ENCODE results near the gene MMRN2. TPM values are rescaled to one million over a fixed set of nuclear protein-coding genes. Genes with fewer than 3 reads are reported as not detected.

The MMRN2 gene
- polyA plus RNA-seq, 1 donor from 2014 or later: 0.15 TPM

DNA sequence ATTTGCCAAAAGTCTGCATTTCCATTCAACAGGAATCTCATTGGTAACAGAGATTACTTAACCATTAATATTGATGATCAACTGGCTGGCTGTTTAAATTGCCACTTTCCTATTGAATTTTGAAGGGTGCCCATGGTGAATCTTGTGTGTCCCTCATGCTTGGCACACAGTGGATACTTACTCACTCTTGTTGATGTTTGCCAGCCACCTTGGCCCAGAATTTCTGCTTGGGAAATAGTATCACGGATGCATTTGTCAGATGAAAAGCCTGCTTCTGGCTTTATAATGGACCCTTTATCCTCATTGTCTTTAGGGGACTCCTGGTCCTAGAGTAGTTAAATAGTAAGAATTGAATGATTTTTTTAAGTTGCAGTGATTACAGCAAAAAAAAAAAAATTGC lies 52.0 kb downstream of the MMRN2 start:
- no peaks in the 10 kb centered on the region for H4K20me1 ChIP-seq (ENCODE audit: insufficient read depth)

DNA sequence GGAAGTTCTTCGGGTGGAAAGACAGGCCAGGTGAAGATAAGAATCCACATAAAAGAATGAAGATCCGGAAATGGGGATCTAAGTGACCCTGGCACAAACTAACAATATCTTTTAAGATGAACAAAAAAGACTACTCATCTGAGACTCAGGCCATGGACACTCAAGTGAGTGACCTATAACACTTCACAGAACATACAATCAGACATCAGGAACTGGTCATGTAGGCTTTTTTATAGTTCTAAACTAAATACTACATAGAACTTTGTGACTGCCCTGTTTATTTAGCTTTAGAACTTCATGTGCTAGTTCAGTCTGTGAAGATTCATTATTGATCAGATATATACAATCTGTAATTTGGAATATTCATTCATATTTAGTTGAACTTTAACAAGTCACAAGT lies 52.8 kb downstream of the MMRN2 start:
- TF ChIP-seq TAF1 (IDR thresholded peaks at IDR 0.05; ENCODE audit: low read depth): no peak
- no peak for TF ChIP-seq SMC3 (conservative IDR thresholded peaks at IDR 0.05; ENCODE audit: poor library complexity)
- no peak for TF ChIP-seq EP300 (conservative IDR thresholded peaks at IDR 0.05; ENCODE audit: poor library complexity, severe bottlenecking)
- TF ChIP-seq MXI1 (conservative IDR thresholded peaks at IDR 0.05; ENCODE audit: poor library complexity, severe bottlenecking): no peak
- TF ChIP-seq POLR2AphosphoS5 (IDR thresholded peaks at IDR 0.05): no peak
- TF ChIP-seq RAD21 (conservative IDR thresholded peaks at IDR 0.05): no peak
- TF ChIP-seq, protein P1, sequence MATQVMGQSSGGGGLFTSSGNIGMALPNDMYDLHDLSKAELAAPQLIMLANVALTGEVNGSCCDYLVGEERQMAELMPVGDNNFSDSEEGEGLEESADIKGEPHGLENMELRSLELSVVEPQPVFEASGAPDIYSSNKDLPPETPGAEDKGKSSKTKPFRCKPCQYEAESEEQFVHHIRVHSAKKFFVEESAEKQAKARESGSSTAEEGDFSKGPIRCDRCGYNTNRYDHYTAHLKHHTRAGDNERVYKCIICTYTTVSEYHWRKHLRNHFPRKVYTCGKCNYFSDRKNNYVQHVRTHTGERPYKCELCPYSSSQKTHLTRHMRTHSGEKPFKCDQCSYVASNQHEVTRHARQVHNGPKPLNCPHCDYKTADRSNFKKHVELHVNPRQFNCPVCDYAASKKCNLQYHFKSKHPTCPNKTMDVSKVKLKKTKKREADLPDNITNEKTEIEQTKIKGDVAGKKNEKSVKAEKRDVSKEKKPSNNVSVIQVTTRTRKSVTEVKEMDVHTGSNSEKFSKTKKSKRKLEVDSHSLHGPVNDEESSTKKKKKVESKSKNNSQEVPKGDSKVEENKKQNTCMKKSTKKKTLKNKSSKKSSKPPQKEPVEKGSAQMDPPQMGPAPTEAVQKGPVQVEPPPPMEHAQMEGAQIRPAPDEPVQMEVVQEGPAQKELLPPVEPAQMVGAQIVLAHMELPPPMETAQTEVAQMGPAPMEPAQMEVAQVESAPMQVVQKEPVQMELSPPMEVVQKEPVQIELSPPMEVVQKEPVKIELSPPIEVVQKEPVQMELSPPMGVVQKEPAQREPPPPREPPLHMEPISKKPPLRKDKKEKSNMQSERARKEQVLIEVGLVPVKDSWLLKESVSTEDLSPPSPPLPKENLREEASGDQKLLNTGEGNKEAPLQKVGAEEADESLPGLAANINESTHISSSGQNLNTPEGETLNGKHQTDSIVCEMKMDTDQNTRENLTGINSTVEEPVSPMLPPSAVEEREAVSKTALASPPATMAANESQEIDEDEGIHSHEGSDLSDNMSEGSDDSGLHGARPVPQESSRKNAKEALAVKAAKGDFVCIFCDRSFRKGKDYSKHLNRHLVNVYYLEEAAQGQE (IDR thresholded peaks at IDR 0.05; ENCODE audit: borderline replicate concordance): no peak
- TF ChIP-seq, protein P2, sequence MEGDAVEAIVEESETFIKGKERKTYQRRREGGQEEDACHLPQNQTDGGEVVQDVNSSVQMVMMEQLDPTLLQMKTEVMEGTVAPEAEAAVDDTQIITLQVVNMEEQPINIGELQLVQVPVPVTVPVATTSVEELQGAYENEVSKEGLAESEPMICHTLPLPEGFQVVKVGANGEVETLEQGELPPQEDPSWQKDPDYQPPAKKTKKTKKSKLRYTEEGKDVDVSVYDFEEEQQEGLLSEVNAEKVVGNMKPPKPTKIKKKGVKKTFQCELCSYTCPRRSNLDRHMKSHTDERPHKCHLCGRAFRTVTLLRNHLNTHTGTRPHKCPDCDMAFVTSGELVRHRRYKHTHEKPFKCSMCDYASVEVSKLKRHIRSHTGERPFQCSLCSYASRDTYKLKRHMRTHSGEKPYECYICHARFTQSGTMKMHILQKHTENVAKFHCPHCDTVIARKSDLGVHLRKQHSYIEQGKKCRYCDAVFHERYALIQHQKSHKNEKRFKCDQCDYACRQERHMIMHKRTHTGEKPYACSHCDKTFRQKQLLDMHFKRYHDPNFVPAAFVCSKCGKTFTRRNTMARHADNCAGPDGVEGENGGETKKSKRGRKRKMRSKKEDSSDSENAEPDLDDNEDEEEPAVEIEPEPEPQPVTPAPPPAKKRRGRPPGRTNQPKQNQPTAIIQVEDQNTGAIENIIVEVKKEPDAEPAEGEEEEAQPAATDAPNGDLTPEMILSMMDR (IDR thresholded peaks at IDR 0.05; ENCODE audit: poor library complexity, severe bottlenecking): no peak
- no peak for TF ChIP-seq EZH2 (IDR thresholded peaks at IDR 0.05; ENCODE audit: borderline replicate concordance, insufficient read depth, low read length, poor library complexity, severe bottlenecking)
- Histone ChIP-seq H3F3A (ENCODE audit: insufficient read depth, low read length, poor library complexity, severe bottlenecking) (no peaks in the 10 kb centered on the region), H3K79me2 (replicated peaks; ENCODE audit: insufficient read depth, low read length) (no peaks in the 10 kb centered on the region), H4K20me1 (ENCODE audit: insufficient read depth) (no peaks in the 10 kb centered on the region), H3K4me2 (ENCODE audit: low read length) (no peak overlapping the region), H3K27ac (ENCODE audit: low read length) (no peak overlapping the region), H3K27me3 (ENCODE audit: insufficient read depth, low read depth, low read length) (no peaks in the 10 kb centered on the region), H3K9ac (ENCODE audit: low read length) (no peak overlapping the region), H3K9me2 (ENCODE audit: insufficient read depth, low read length) (no peaks in the 10 kb centered on the region), H3K9me3 (ENCODE audit: low read length) (no peaks in the 10 kb centered on the region), H3K4me3 (ENCODE audit: low read length) (no peak overlapping the region), H3K36me3 (ENCODE audit: insufficient read depth, low read length) (peaks cover 11% of the 10 kb centered on the region), H2AFZ (ENCODE audit: low read depth, low read length) (no peak overlapping the region)

More for the DNA sequence above, 52.0 kb downstream of the MMRN2 start:
- no peaks in the 10 kb centered on the region for H3K27me3 ChIP-seq (ENCODE audit: insufficient read depth, low read depth, low read length)
- H3K9me2 ChIP-seq (ENCODE audit: insufficient read depth, low read length): no peaks in the 10 kb centered on the region
- peaks cover 11% of the 10 kb centered on the region for H3K36me3 ChIP-seq (ENCODE audit: insufficient read depth, low read length)
- no peak overlapping the region for H3K4me3 ChIP-seq (ENCODE audit: low read length)
- no peaks in the 10 kb centered on the region for H3K79me2 ChIP-seq (replicated peaks; ENCODE audit: insufficient read depth, low read length)
- H3K27ac ChIP-seq (ENCODE audit: low read length): no peak overlapping the region
- TF ChIP-seq EP300 (conservative IDR thresholded peaks at IDR 0.05; ENCODE audit: poor library complexity, severe bottlenecking) (no peak), TAF1 (IDR thresholded peaks at IDR 0.05; ENCODE audit: low read depth) (no peak), POLR2AphosphoS5 (IDR thresholded peaks at IDR 0.05) (no peak), EZH2 (IDR thresholded peaks at IDR 0.05; ENCODE audit: borderline replicate concordance, insufficient read depth, low read length, poor library complexity, severe bottlenecking) (no peak), MXI1 (conservative IDR thresholded peaks at IDR 0.05; ENCODE audit: poor library complexity, severe bottlenecking) (no peak), RAD21 (conservative IDR thresholded peaks at IDR 0.05) (no peak), SMC3 (conservative IDR thresholded peaks at IDR 0.05; ENCODE audit: poor library complexity) (no peak)
- TF ChIP-seq, protein P2 (IDR thresholded peaks at IDR 0.05; ENCODE audit: poor library complexity, severe bottlenecking): no peak
- TF ChIP-seq, protein P1 (IDR thresholded peaks at IDR 0.05; ENCODE audit: borderline replicate concordance): no peak
- H3K4me2 ChIP-seq (ENCODE audit: low read length): no peak overlapping the region
- no peaks in the 10 kb centered on the region for H3F3A ChIP-seq (ENCODE audit: insufficient read depth, low read length, poor library complexity, severe bottlenecking)
- H2AFZ ChIP-seq (ENCODE audit: low read depth, low read length): no peak overlapping the region
- no peak overlapping the region for H3K9ac ChIP-seq (ENCODE audit: low read length)
- H3K9me3 ChIP-seq (ENCODE audit: low read length): no peaks in the 10 kb centered on the region
